Spleen (tissue), 11 donors: ENCODE data around the gene HILPDA. TPM values are rescaled to one million over a fixed set of nuclear protein-coding genes. Genes with fewer than 3 reads are reported as not detected.
A peak's percentile ranks its signal among the peaks of the same experiment; 100 is the strongest.

Experiments
- DNase-seq: peaks from one replicate; pipeline ENCODE4 v3.0.0-alpha.2; 2020
- H3K27ac ChIP-seq, 8 donors: fragments of 200-600 bp; sonication (generic) in 7 of 8; 1 replicate in 4 of 8; 2 replicates in 4 of 8; pipeline versions ENCODE4 v1.5.0 to v1.8.0; 2016 to 2021; ENCODE audit warnings: inconsistent platforms in 4 of 8, mild to moderate bottlenecking in 4 of 8, moderate library complexity in 1 of 8
- H3K27me3 ChIP-seq, 7 donors: fragments of 200-600 bp; sonication (generic) in 6 of 7; replicated peaks in 1 of 7; 1 replicate in 4 of 7; 2 replicates in 3 of 7; pipeline versions ENCODE4 v1.5.0 to v1.8.0; 2016 to 2021; ENCODE audit warnings: inconsistent platforms in 3 of 7, mild to moderate bottlenecking in 1 of 7
- H3K36me3 ChIP-seq, 6 donors: fragments of 200-600 bp; sonication (generic) in 5 of 6; 1 replicate in 4 of 6; 2 replicates in 2 of 6; pipeline versions ENCODE4 v1.5.0 to v1.8.0; 2016 to 2021; ENCODE audit warnings: inconsistent platforms in 2 of 6
- H3K4me1 ChIP-seq, 6 donors: fragments of 200-600 bp; sonication (generic) in 5 of 6; 1 replicate in 3 of 6; 2 replicates in 3 of 6; pipeline versions ENCODE4 v1.5.0 to v1.8.0; 2016 to 2021; ENCODE audit warnings: inconsistent platforms in 3 of 6
- H3K4me3 ChIP-seq, 8 donors: fragments of 200-600 bp; sonication (generic) in 7 of 8; 1 replicate in 4 of 8; 2 replicates in 4 of 8; pipeline versions ENCODE4 v1.5.0 to v1.8.0; 2016 to 2021; ENCODE audit warnings: inconsistent platforms in 4 of 8, mild to moderate bottlenecking in 4 of 8, moderate library complexity in 2 of 8
- H3K9me3 ChIP-seq, 8 donors: fragments of 200-600 bp; sonication (generic) in 7 of 8; 1 replicate in 4 of 8; 2 replicates in 4 of 8; pipeline versions ENCODE4 v1.5.0 to v1.8.0; 2016 to 2021; ENCODE audit warnings: inconsistent platforms in 4 of 8
- POLR2A ChIP-seq, 3 donors: fragments of 450-650 bp; IDR thresholded peaks; one replicate each; pipeline ENCODE4 v1.5.1; 2017; ENCODE audit warnings: antibody characterized with exemption in 3 of 3, mild to moderate bottlenecking in 1 of 3
- POLR2AphosphoS5 ChIP-seq, 3 donors: sonication (generic); formaldehyde crosslinking; IDR thresholded peaks; one replicate each; pipeline ENCODE4 v1.5.1; 2017; ENCODE audit warnings: antibody characterized with exemption in 3 of 3
- WGBS, 5 donors: extraction: QIAGEN DNeasy Blood & Tissue Kit in 3 of 5; methylation state at CpG; one replicate each; pipeline versions ENCODE4 v1.1.5 to v1.1.7; 2013 to 2018; 5-methylcytosine and 5-hydroxymethylcytosine counted together
- intact Hi-C: fragments of 100-400 bp; cut with DNase I; formaldehyde crosslinking; loops from one replicate; pipeline ENCODE4 v1.15.0; 2023; ENCODE audit warnings: low total_unique reads
- polyA plus RNA-seq, 3 donors: library from polyadenylated mRNA; stranded (reverse); fragments of 200-250 nt; gene quantifications; one replicate each; pipeline ENCODE4 v1.2.1, GENCODE V29; 2013
- total RNA-seq, 7 donors: library from RNA; depleted of rRNA in 3 of 7; stranded (reverse); fragments of >200 nt in 3 of 7; fragmentation: NEBNext Ultra II Directional in 4 of 7; extraction: Animal tissue kit (Norgen Biotek cat#: 25700) in 4 of 7; gene quantifications; one replicate each; pipeline versions ENCODE4 v1.1.0 to v1.2.1, GENCODE V29; 2016 to 2021
- TF ChIP-seq, protein P1 (sequence below), 11 experiments: fragments of 200-600 bp in 7 of 11; fragments of 450-650 bp in 4 of 11; sonication (generic) in 4 of 11; IDR thresholded peaks in 8 of 11; conservative IDR thresholded peaks in 3 of 11; 1 replicate in 7 of 11; 2 replicates in 4 of 11; pipeline versions ENCODE4 v1.4.0 to v1.8.0; 2016 to 2021; ENCODE audit warnings: antibody characterized with exemption in 11 of 11, inconsistent platforms in 4 of 11, mild to moderate bottlenecking in 1 of 11
- donor health status: healthy with polysubstance abuse.
- donor health status: DM: no; HTN: no; CAD: no; lungs with moderate emphysema.
- donor health status: DM: no; HTN: no; CAD: no.
- donor health status: Bipolar disorder and iron deficiency.
- donor health status: healthy.
- donor health status: DM: no; HTN: no; CAD: no.
- donor health status: DM: yes; HTN: yes; CAD: no.

The HILPDA gene
- total and polyA plus RNA-seq, 10 donors = 3.2 to 16.7 (median 7.1) TPM

DNA sequence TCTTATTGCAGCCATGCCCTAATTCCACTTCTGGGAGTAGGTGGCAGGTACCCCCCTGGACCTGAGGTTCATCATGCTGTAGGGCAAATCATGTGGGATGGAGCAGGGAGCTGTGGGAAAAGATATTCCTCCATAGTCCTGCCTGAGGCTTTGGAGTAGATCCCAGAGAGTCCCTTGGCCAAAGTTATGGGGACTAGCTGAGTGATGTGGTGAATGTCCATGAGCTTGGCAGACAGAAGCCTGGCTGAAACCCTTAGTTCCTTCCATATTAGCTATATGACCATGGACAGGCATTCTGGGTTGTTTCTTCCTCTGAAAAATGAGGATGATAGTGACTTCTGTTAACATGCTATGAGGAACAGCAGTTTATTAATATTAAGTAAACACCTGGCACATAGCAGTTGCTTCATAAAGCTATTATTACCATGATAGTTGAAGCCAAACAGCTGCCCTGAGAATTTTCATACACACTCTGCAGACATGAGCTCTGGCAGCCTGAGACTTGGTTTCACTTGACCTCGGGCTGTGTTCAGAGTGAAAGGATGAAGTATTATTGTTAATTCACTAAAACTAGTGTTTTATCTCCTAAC, 30.9 kb upstream of the HILPDA start:
- DNase-seq = no peak
- Histone ChIP-seq H3K9me3 (no peaks in the 10 kb centered on the region), H3K27ac (no peak overlapping the region), H3K4me1 (peaks cover 0 to 13% (median 3%) of the 10 kb centered on the region in 6 donors), H3K27me3 (peaks cover 0 to 3% (median 0%) of the 10 kb centered on the region in 7 donors), H3K4me3 (no peak overlapping the region), H3K36me3 (no peaks in the 10 kb centered on the region)
- no peak for TF ChIP-seq POLR2A (IDR thresholded peaks at IDR 0.05)
- WGBS, 5 donors = 70 to 88% (median 82%) methylated on average over 1 of the region's 1 CpG
- intact Hi-C loops = loop anchor here (2.0 kb wide), 1 partner anchor 26 kb away; no protein-coding TSS in a partner anchor

DNA sequence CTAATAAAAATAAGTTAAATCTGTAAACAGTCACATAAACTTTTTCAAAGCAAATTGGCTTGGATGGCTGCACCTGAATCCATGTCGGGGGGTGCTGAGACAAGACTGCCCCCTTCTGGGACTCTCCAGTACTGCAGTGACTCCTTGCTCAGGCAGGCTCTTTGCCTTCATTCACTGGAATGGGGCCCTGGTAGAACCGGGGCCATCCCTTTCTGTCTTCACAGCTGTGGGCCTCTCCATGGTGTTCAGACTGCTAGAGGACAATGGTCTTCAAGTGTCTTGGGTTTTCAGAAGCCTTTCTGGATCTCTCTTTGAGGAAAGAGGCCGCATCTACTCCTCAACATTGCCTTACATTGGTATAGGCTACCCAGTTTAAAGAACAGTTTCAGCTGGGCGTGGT, 29.8 kb upstream of the HILPDA start:
- TF ChIP-seq POLR2AphosphoS5 (IDR thresholded peaks at IDR 0.05) (peak in 1 of 3 donors; percentile 14), POLR2A (IDR thresholded peaks at IDR 0.05) (no peak)
- TF ChIP-seq, protein P1, sequence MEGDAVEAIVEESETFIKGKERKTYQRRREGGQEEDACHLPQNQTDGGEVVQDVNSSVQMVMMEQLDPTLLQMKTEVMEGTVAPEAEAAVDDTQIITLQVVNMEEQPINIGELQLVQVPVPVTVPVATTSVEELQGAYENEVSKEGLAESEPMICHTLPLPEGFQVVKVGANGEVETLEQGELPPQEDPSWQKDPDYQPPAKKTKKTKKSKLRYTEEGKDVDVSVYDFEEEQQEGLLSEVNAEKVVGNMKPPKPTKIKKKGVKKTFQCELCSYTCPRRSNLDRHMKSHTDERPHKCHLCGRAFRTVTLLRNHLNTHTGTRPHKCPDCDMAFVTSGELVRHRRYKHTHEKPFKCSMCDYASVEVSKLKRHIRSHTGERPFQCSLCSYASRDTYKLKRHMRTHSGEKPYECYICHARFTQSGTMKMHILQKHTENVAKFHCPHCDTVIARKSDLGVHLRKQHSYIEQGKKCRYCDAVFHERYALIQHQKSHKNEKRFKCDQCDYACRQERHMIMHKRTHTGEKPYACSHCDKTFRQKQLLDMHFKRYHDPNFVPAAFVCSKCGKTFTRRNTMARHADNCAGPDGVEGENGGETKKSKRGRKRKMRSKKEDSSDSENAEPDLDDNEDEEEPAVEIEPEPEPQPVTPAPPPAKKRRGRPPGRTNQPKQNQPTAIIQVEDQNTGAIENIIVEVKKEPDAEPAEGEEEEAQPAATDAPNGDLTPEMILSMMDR (IDR thresholded peaks at IDR 0.05 in 8 of 11, conservative IDR thresholded peaks at IDR 0.05 in 3 of 11) = peak; percentile 78 to 98 (median 91)
- H3K36me3 ChIP-seq = no peaks in the 10 kb centered on the region
- no peak overlapping the region for H3K4me3 ChIP-seq
- peaks cover 0 to 13% (median 3%) of the 10 kb centered on the region in 6 donors for H3K4me1 ChIP-seq
- H3K27me3 ChIP-seq = peaks cover 0 to 13% (median 0%) of the 10 kb centered on the region in 7 donors
- WGBS, 5 donors = 39 to 44% (median 43%) methylated on average over 4 of the region's 4 CpGs
- intact Hi-C loops = loop anchor here (2.0 kb wide), 2 partner anchors 27 to 35 kb away; no protein-coding TSS in a partner anchor
- no peaks in the 10 kb centered on the region for H3K9me3 ChIP-seq
- peak; percentile 86 for DNase-seq
- no peak overlapping the region for H3K27ac ChIP-seq

DNA sequence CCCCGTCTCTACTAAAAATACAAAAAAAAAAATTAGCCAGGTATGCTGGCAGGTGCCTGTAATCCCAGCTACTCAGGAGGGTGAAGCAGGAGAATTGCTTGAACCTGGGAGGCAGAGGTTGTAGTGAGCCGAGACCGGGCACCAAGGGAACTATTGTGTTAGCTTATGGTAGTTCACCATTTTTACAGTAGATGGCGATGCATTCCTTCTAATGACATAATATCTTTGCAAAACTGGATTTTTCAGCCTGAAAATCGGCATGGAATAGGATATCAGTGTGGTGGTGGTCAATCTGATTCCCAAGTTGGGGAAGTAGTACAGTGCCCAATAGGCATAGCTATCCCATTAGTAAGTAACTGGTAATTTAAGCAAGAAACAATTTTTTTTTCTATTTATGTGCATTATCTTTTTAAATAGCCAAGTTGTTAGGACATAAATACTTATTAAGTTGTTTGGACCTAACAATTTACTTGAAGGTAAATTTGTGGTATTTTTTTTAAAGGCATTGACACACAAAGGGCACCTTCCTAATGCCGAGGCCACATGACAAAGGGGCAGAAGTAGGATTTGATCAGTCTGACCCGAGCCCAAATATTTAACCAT, 28.3 kb upstream of the HILPDA start:
- no peaks in the 10 kb centered on the region for H3K36me3 ChIP-seq
- intact Hi-C loops = loop anchor here (2.0 kb wide), 1 partner anchor 33 kb away; no protein-coding TSS in a partner anchor
- no peak overlapping the region for H3K4me3 ChIP-seq
- no peak overlapping the region for H3K27ac ChIP-seq
- H3K9me3 ChIP-seq = no peaks in the 10 kb centered on the region
- H3K27me3 ChIP-seq = peaks cover 0 to 19% (median 0%) of the 10 kb centered on the region in 7 donors
- no peak for DNase-seq
- H3K4me1 ChIP-seq = peaks cover 0 to 13% (median 3%) of the 10 kb centered on the region in 6 donors
- WGBS, 5 donors = 17 to 21% (median 19%) methylated on average over 7 of the region's 7 CpGs
- TF ChIP-seq, protein P1 (IDR thresholded peaks at IDR 0.05 in 8 of 11, conservative IDR thresholded peaks at IDR 0.05 in 3 of 11) = peak; percentile 70 to 93 (median 84)
- no peak for TF ChIP-seq POLR2AphosphoS5 (IDR thresholded peaks at IDR 0.05)
- TF ChIP-seq POLR2A (IDR thresholded peaks at IDR 0.05) = no peak

DNA sequence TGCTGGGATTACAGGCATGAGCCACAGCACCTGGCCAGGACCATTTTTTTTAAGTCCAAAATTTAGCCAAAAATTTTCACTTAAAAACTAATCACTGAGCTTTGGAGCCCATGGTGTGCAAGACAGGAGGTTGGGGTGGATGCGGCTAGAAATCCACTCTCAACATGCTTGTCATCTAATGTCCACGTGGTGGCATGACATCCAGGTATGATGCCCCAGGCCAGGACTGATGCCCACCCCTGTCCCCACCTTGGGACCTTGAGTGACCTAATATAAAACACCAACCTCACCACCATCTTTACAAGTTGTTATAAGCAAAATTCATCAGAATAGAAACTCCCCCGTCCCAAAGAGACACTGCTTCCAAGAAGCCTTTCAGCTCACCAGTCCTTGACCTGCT, 25.5 kb upstream of the HILPDA start:
- intact Hi-C loops = no loop called here
- H3K27me3 ChIP-seq = peaks cover 0 to 19% (median 0%) of the 10 kb centered on the region in 7 donors
- no peaks in the 10 kb centered on the region for H3K9me3 ChIP-seq
- no peak overlapping the region for H3K27ac ChIP-seq
- peaks cover 0 to 7% (median 2%) of the 10 kb centered on the region in 6 donors for H3K4me1 ChIP-seq
- no peak overlapping the region for H3K4me3 ChIP-seq
- DNase-seq = no peak
- H3K36me3 ChIP-seq = no peaks in the 10 kb centered on the region
- TF ChIP-seq, protein P1 (IDR thresholded peaks at IDR 0.05 in 8 of 11, conservative IDR thresholded peaks at IDR 0.05 in 3 of 11) = peak in 1 of 11 experiments; percentile 13
- no peak for TF ChIP-seq POLR2AphosphoS5 (IDR thresholded peaks at IDR 0.05)
- WGBS, 5 donors = 71 to 94% (median 85%) methylated on average over 3 of the region's 3 CpGs
